HepG2 (cell line): ENCODE results near the gene SQSTM1. TPM values are rescaled to one million over a fixed set of nuclear protein-coding genes. Genes with fewer than 3 reads are reported as not detected.
A peak's percentile ranks its signal among the peaks of the same experiment; 100 is the strongest.

ENCODE experiments used
- ARNT ChIP-seq: fragments of 450-650 bp; IDR thresholded peaks from 2 replicates; pipeline ENCODE4 v1.6.1; 2017
- DBP ChIP-seq: sonication (generic); formaldehyde crosslinking; IDR thresholded peaks from 2 replicates; pipeline ENCODE4 v1.4.0; 2020; ENCODE audit warnings: missing genetic modification reagents; ENCODE audit errors: not compliant biosample characterization
- ETV6 ChIP-seq: sonication (generic); formaldehyde crosslinking; conservative IDR thresholded peaks from 2 replicates; pipeline ENCODE4 v1.4.0; 2020; ENCODE audit warnings: missing genetic modification reagents
- HDAC2 ChIP-seq: sonication (generic); formaldehyde crosslinking; IDR thresholded peaks from 2 replicates; pipeline ENCODE4 v1.4.0; 2020; ENCODE audit warnings: missing genetic modification reagents
- HNF4A ChIP-seq: sonication (generic); formaldehyde crosslinking; IDR thresholded peaks from 2 replicates; pipeline ENCODE4 v1.4.0; 2020; ENCODE audit warnings: missing genetic modification reagents
- KDM5B ChIP-seq: sonication (generic); formaldehyde crosslinking; IDR thresholded peaks from 2 replicates; pipeline ENCODE4 v1.4.0; 2020; ENCODE audit warnings: missing genetic modification reagents, mild to moderate bottlenecking, borderline replicate concordance
- MXI1 ChIP-seq: IDR thresholded peaks from 3 replicates; pipeline ENCODE4 v1.6.1; 2012; ENCODE audit warnings: low read depth, low read length, inconsistent platforms, borderline replicate concordance
- POLR2AphosphoS2 ChIP-seq: IDR thresholded peaks from 2 replicates; pipeline ENCODE4 v1.6.1; 2011; ENCODE audit warnings: low read depth, low read length, improper control_type of control experiment
- SRSF9 ChIP-seq: fragments of 200-400 bp; formaldehyde crosslinking; IDR thresholded peaks from 2 replicates; pipeline ENCODE4 v1.6.1; 2018; ENCODE audit warnings: borderline replicate concordance, mild to moderate bottlenecking, low read depth, low read length; ENCODE audit not compliant: insufficient read depth, poor library complexity, severe bottlenecking
- SSRP1 ChIP-seq: IDR thresholded peaks from 2 replicates; pipeline ENCODE4 v1.6.1; 2016; ENCODE audit warnings: control low read depth
- TCF7 ChIP-seq: sonication (generic); IDR thresholded peaks from 2 replicates; pipeline ENCODE4 v1.6.1; 2016; ENCODE audit warnings: antibody characterized with exemption, low read depth
- TEAD2 ChIP-seq: sonication (generic); formaldehyde crosslinking; IDR thresholded peaks from 2 replicates; pipeline ENCODE4 v1.9.0; 2021; ENCODE audit warnings: missing genetic modification reagents
- THYN1 ChIP-seq: sonication (generic); formaldehyde crosslinking; IDR thresholded peaks from 2 replicates; pipeline ENCODE4 v1.8.1; 2023; ENCODE audit warnings: low read depth, mild to moderate bottlenecking, moderate library complexity, missing genetic modification reagents, borderline replicate concordance
- U2AF2 ChIP-seq: fragments of 200-400 bp; formaldehyde crosslinking; IDR thresholded peaks from 2 replicates; pipeline ENCODE4 v1.6.1; 2017; ENCODE audit warnings: low read depth, mild to moderate bottlenecking, low read length
- ZC3H4 ChIP-seq: sonication (generic); formaldehyde crosslinking; IDR thresholded peaks from 2 replicates; pipeline ENCODE4 v1.4.0; 2020; ENCODE audit warnings: missing genetic modification reagents, borderline replicate concordance
- ZHX1 ChIP-seq: sonication (generic); formaldehyde crosslinking; IDR thresholded peaks from 2 replicates; pipeline ENCODE4 v1.8.1; 2022; ENCODE audit warnings: low read depth, mild to moderate bottlenecking, missing genetic modification reagents
- ZNF557 ChIP-seq: sonication (generic); formaldehyde crosslinking; IDR thresholded peaks from 2 replicates; pipeline ENCODE4 v1.4.0; 2020; ENCODE audit warnings: missing genetic modification reagents
- ZNF720 ChIP-seq: sonication (generic); formaldehyde crosslinking; IDR thresholded peaks from 2 replicates; pipeline ENCODE4 v1.4.0; 2020; ENCODE audit warnings: missing genetic modification reagents
- ZNF761 ChIP-seq: sonication (generic); formaldehyde crosslinking; conservative IDR thresholded peaks from 2 replicates; pipeline ENCODE4 v1.4.0; 2020; ENCODE audit warnings: mild to moderate bottlenecking, missing genetic modification reagents
- ZNF770 ChIP-seq: sonication (generic); formaldehyde crosslinking; IDR thresholded peaks from 2 replicates; pipeline ENCODE4 v1.5.0; 2020; ENCODE audit warnings: mild to moderate bottlenecking, missing genetic modification reagents
- polyA plus RNA-seq, 8 experiments: library from polyadenylated mRNA; depleted of rRNA in 3 of 8; stranded (reverse) in 7 of 8; unstranded in 1 of 8; fragments of >200 nt; fragmentation: Illumina TruSeq in 4 of 8; extraction: Trizol in 4 of 8; gene quantifications; 2 replicates each; pipeline versions ENCODE4 v1.2.1 to v1.2.3, GENCODE V29; 2011 to 2016; ENCODE audit warnings: low read depth in 4 of 8, missing spikeins in 1 of 8, mixed read lengths in 1 of 8; ENCODE audit not compliant: insufficient read depth in 1 of 8
- total RNA-seq, 5 experiments: library from RNA; depleted of rRNA; stranded (reverse); fragments of >200 nt; fragmentation: Illumina TruSeq; extraction: Trizol; gene quantifications; 2 replicates each; pipeline ENCODE4 v1.2.3, GENCODE V29; 2016; ENCODE audit warnings: low read depth in 1 of 5
- TF ChIP-seq, protein P1 (sequence below): sonication (generic); formaldehyde crosslinking; IDR thresholded peaks from 2 replicates; pipeline ENCODE4 v1.4.0; 2020; ENCODE audit warnings: missing genetic modification reagents

Gene SQSTM1
- total and polyA plus RNA-seq, 2 of the 13 experiments (the other 11 are each of a cell fraction or from before 2014, with no cell fraction given): 90.9 to 160 TPM

- TF ChIP-seq TEAD2 (CRISPR knock-in tag) (no peak), TCF7 (no peak), U2AF2 (no peak), ZNF557 (CRISPR knock-in tag) (0 out of 2 replicates have a peak, but pooled peaks have one; percentile 57), HNF4A (CRISPR knock-in tag) (0 out of 2 replicates have a peak, but pooled peaks have one; percentile 5), HDAC2 (CRISPR knock-in tag) (no peak), POLR2AphosphoS2 (peak; percentile 64; the same call in 1 of the 2 replicates), ETV6 (no peak), ZHX1 (CRISPR knock-in tag) (no peak), ZNF761 (no peak), SSRP1 (CRISPR knock-in tag) (no peak), ARNT (no peak), ZNF770 (CRISPR knock-in tag) (peak; percentile 58), ZNF720 (CRISPR knock-in tag) (no peak), SRSF9 (no peak), MXI1 (peak; percentile 57; the same call in 2 of the 3 replicates), ZC3H4 (no peak; the same call in 1 of the 2 replicates), KDM5B (CRISPR knock-in tag) (peak; percentile 67), THYN1 (CRISPR knock-in tag) (no peak), DBP (CRISPR knock-in tag) (no peak)
- TF ChIP-seq, protein P1, sequence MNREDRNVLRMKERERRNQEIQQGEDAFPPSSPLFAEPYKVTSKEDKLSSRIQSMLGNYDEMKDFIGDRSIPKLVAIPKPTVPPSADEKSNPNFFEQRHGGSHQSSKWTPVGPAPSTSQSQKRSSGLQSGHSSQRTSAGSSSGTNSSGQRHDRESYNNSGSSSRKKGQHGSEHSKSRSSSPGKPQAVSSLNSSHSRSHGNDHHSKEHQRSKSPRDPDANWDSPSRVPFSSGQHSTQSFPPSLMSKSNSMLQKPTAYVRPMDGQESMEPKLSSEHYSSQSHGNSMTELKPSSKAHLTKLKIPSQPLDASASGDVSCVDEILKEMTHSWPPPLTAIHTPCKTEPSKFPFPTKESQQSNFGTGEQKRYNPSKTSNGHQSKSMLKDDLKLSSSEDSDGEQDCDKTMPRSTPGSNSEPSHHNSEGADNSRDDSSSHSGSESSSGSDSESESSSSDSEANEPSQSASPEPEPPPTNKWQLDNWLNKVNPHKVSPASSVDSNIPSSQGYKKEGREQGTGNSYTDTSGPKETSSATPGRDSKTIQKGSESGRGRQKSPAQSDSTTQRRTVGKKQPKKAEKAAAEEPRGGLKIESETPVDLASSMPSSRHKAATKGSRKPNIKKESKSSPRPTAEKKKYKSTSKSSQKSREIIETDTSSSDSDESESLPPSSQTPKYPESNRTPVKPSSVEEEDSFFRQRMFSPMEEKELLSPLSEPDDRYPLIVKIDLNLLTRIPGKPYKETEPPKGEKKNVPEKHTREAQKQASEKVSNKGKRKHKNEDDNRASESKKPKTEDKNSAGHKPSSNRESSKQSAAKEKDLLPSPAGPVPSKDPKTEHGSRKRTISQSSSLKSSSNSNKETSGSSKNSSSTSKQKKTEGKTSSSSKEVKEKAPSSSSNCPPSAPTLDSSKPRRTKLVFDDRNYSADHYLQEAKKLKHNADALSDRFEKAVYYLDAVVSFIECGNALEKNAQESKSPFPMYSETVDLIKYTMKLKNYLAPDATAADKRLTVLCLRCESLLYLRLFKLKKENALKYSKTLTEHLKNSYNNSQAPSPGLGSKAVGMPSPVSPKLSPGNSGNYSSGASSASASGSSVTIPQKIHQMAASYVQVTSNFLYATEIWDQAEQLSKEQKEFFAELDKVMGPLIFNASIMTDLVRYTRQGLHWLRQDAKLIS (CRISPR knock-in tag): peak; percentile 91; the same call in 1 of the 2 replicates
Observed at GRCh38 chr5:179820483-179821297, at the start of gene SQSTM1 (continued).
